HepG2 (cell line): Measurements from ENCODE around the gene KRT36. TPM values are rescaled to one million over a fixed set of nuclear protein-coding genes. Genes with fewer than 3 reads are reported as not detected.
A peak's percentile ranks its signal among the peaks of the same experiment; 100 is the strongest.

Experiments used
- AGO2 ChIP-seq: fragments of 200-400 bp; formaldehyde crosslinking; optimal IDR thresholded peaks from 2 replicates; pipeline ENCODE3; 2017; ENCODE audit warnings: mild to moderate bottlenecking, low read depth, low read length, moderate library complexity
- HOXA3 ChIP-seq: sonication (generic); formaldehyde crosslinking; IDR thresholded peaks from 2 replicates; pipeline ENCODE4 v1.5.0; 2020; ENCODE audit warnings: missing genetic modification reagents
- MIXL1 ChIP-seq: IDR thresholded peaks from 2 replicates; pipeline ENCODE4 v1.6.1; 2016
- REXO4 ChIP-seq: sonication (generic); formaldehyde crosslinking; IDR thresholded peaks from 2 replicates; pipeline ENCODE4 v1.8.0; 2022; ENCODE audit warnings: missing genetic modification reagents, mild to moderate bottlenecking, borderline replicate concordance
- SP1 ChIP-seq, 2 experiments: fragments of 450-650 bp in 1 of 2; sonication (generic) in 1 of 2; formaldehyde crosslinking in 1 of 2; IDR thresholded peaks; 2 replicates each; pipeline versions ENCODE4 v1.4.0 to v1.6.1; 2016 to 2020; ENCODE audit warnings: missing genetic modification reagents in 1 of 2
- SRSF1 ChIP-seq: fragments of 200-400 bp; formaldehyde crosslinking; optimal IDR thresholded peaks from 2 replicates; pipeline ENCODE3; 2017; ENCODE audit warnings: mild to moderate bottlenecking, low read depth, low read length, moderate library complexity
- TAF1 ChIP-seq: sonication (generic); formaldehyde crosslinking; IDR thresholded peaks from 2 replicates; pipeline ENCODE4 v1.4.0; 2020; ENCODE audit warnings: missing genetic modification reagents
- TBX2 ChIP-seq: sonication (generic); formaldehyde crosslinking; IDR thresholded peaks from 2 replicates; pipeline ENCODE4 v1.5.0; 2020; ENCODE audit warnings: missing genetic modification reagents, mild to moderate bottlenecking, borderline replicate concordance
- ZFP1 ChIP-seq: IDR thresholded peaks from 2 replicates; pipeline ENCODE4 v1.6.1; 2016
- ZFP36L1 ChIP-seq: sonication (generic); formaldehyde crosslinking; IDR thresholded peaks from 2 replicates; pipeline ENCODE4 v1.8.0; 2022; ENCODE audit warnings: mild to moderate bottlenecking, missing genetic modification reagents, moderate library complexity
- ZNF746 ChIP-seq: sonication (generic); formaldehyde crosslinking; IDR thresholded peaks from 2 replicates; pipeline ENCODE4 v1.8.0; 2022; ENCODE audit warnings: mild to moderate bottlenecking, missing genetic modification reagents
- ZNF839 ChIP-seq: sonication (generic); formaldehyde crosslinking; IDR thresholded peaks from 2 replicates; pipeline ENCODE4 v1.4.0; 2020; ENCODE audit warnings: missing genetic modification reagents, mild to moderate bottlenecking, borderline replicate concordance
- polyA plus RNA-seq, 8 experiments: library from polyadenylated mRNA; depleted of rRNA in 3 of 8; stranded (reverse) in 7 of 8; unstranded in 1 of 8; fragments of >200 nt; fragmentation: Illumina TruSeq in 4 of 8; extraction: Trizol in 4 of 8; gene quantifications; 2 replicates each; pipeline versions ENCODE4 v1.2.1 to v1.2.3, GENCODE V29; 2011 to 2016; ENCODE audit warnings: low read depth in 4 of 8, missing spikeins in 1 of 8, mixed read lengths in 1 of 8; ENCODE audit not compliant: insufficient read depth in 1 of 8
- total RNA-seq, 5 experiments: library from RNA; depleted of rRNA; stranded (reverse); fragments of >200 nt; fragmentation: Illumina TruSeq; extraction: Trizol; gene quantifications; 2 replicates each; pipeline ENCODE4 v1.2.3, GENCODE V29; 2016; ENCODE audit warnings: low read depth in 1 of 5
- TF ChIP-seq, protein P1 (sequence below): sonication (generic); formaldehyde crosslinking; IDR thresholded peaks from 2 replicates; pipeline ENCODE4 v1.5.1; 2020; ENCODE audit warnings: mild to moderate bottlenecking, missing genetic modification reagents, moderate library complexity
- TF ChIP-seq, protein P2 (sequence below): sonication (generic); formaldehyde crosslinking; IDR thresholded peaks from 2 replicates; pipeline ENCODE4 v1.5.1; 2020; ENCODE audit warnings: missing genetic modification reagents, mild to moderate bottlenecking, borderline replicate concordance
- TF ChIP-seq, protein P3 (sequence below): sonication (generic); formaldehyde crosslinking; IDR thresholded peaks from 2 replicates; pipeline ENCODE4 v1.8.1; 2023; ENCODE audit warnings: mild to moderate bottlenecking, missing genetic modification reagents
- TF ChIP-seq, protein P4 (sequence below): sonication (generic); formaldehyde crosslinking; IDR thresholded peaks from 2 replicates; pipeline ENCODE4 v1.5.0; 2020; ENCODE audit warnings: missing genetic modification reagents
- TF ChIP-seq, protein P5 (sequence below): sonication (generic); formaldehyde crosslinking; IDR thresholded peaks from 2 replicates; pipeline ENCODE4 v1.4.0; 2020; ENCODE audit warnings: missing genetic modification reagents, borderline replicate concordance
- TF ChIP-seq, protein P6 (sequence below): sonication (generic); formaldehyde crosslinking; IDR thresholded peaks from 2 replicates; pipeline ENCODE4 v1.4.0; 2020; ENCODE audit warnings: mild to moderate bottlenecking, missing genetic modification reagents, borderline replicate concordance

KRT36 gene
- total and polyA plus RNA-seq, 2 of the 13 experiments (the other 11 are each of a cell fraction or from before 2014, with no cell fraction given), result not detected

DNA sequence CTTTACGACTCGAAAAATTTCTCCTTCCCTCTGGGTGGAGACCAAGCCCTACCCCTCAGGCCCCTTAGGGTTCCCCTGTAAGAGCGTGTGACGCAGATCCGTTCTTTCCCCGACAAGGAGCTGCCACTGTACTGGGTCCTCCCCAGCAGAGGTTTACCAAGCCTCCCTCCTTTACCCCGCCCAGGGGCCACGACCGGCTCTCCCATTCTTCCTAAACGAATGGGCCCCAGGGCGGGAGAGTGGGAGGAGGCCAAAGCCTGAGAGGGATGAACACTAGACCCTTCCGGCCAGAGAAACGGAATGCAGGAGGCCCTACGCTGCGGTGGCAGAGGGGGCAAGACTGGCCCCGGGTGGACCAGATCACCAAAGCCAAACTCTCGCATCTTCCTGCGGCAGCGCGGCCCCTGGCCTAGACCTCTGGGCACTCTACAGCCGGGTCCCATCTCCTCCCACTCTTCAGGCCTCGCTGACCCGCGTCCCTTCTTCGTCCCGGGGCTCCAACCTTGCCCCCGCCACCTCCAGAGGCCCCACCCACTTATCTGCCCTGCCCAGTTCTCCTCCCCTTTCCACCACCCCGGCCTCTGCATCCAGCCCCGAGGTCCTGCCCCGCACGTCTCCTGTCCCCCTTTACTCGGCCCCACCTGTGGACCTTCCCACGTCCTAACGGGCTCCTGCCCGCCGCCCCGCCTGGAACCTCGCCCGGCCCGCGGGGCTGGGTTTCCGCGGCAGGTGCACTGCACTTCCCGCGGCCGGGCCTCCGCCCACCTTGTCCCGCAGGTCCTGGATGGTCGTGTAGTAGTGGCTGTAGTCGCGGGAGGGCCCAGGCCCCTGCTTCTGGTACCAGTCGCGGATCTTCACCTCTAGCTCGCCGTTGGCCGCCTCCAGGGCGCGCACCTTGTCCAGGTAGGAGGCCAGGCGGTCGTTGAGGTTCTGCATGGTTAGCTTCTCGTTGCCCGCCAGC, 37.6 kb upstream of the KRT36 start (continued):
- TF ChIP-seq SP1 (IDR thresholded peaks at IDR 0.05) (no peak), SP1 (CRISPR knock-in tag; IDR thresholded peaks at IDR 0.05) (no peak), TAF1 (no peak; the same call in 1 of the 2 replicates), ZFP1 (no peak), AGO2 (peak; percentile 80), TBX2 (CRISPR knock-in tag) (peak; percentile 81; the same call in 1 of the 2 replicates), ZNF839 (peak; percentile 17; the same call in 1 of the 2 replicates), SRSF1 (peak; percentile 29), HOXA3 (no peak), ZFP36L1 (CRISPR knock-in tag) (no peak), REXO4 (CRISPR knock-in tag) (no peak), ZNF746 (CRISPR knock-in tag) (no peak), MIXL1 (CRISPR knock-in tag) (no peak)
- TF ChIP-seq, protein P1, sequence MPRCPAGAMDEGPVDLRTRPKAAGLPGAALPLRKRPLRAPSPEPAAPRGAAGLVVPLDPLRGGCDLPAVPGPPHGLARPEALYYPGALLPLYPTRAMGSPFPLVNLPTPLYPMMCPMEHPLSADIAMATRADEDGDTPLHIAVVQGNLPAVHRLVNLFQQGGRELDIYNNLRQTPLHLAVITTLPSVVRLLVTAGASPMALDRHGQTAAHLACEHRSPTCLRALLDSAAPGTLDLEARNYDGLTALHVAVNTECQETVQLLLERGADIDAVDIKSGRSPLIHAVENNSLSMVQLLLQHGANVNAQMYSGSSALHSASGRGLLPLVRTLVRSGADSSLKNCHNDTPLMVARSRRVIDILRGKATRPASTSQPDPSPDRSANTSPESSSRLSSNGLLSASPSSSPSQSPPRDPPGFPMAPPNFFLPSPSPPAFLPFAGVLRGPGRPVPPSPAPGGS (CRISPR knock-in tag), result no peak
- TF ChIP-seq, protein P2, sequence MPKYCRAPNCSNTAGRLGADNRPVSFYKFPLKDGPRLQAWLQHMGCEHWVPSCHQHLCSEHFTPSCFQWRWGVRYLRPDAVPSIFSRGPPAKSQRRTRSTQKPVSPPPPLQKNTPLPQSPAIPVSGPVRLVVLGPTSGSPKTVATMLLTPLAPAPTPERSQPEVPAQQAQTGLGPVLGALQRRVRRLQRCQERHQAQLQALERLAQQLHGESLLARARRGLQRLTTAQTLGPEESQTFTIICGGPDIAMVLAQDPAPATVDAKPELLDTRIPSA (CRISPR knock-in tag), result no peak
- TF ChIP-seq, protein P3, sequence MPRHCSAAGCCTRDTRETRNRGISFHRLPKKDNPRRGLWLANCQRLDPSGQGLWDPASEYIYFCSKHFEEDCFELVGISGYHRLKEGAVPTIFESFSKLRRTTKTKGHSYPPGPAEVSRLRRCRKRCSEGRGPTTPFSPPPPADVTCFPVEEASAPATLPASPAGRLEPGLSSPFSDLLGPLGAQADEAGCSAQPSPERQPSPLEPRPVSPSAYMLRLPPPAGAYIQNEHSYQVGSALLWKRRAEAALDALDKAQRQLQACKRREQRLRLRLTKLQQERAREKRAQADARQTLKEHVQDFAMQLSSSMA (CRISPR knock-in tag), result 0 out of 2 replicates have a peak, but pooled peaks have one; percentile 10
- TF ChIP-seq, protein P4, sequence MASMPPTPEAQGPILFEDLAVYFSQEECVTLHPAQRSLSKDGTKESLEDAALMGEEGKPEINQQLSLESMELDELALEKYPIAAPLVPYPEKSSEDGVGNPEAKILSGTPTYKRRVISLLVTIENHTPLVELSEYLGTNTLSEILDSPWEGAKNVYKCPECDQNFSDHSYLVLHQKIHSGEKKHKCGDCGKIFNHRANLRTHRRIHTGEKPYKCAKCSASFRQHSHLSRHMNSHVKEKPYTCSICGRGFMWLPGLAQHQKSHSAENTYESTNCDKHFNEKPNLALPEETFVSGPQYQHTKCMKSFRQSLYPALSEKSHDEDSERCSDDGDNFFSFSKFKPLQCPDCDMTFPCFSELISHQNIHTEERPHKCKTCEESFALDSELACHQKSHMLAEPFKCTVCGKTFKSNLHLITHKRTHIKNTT (CRISPR knock-in tag), result no peak
- TF ChIP-seq, protein P5, sequence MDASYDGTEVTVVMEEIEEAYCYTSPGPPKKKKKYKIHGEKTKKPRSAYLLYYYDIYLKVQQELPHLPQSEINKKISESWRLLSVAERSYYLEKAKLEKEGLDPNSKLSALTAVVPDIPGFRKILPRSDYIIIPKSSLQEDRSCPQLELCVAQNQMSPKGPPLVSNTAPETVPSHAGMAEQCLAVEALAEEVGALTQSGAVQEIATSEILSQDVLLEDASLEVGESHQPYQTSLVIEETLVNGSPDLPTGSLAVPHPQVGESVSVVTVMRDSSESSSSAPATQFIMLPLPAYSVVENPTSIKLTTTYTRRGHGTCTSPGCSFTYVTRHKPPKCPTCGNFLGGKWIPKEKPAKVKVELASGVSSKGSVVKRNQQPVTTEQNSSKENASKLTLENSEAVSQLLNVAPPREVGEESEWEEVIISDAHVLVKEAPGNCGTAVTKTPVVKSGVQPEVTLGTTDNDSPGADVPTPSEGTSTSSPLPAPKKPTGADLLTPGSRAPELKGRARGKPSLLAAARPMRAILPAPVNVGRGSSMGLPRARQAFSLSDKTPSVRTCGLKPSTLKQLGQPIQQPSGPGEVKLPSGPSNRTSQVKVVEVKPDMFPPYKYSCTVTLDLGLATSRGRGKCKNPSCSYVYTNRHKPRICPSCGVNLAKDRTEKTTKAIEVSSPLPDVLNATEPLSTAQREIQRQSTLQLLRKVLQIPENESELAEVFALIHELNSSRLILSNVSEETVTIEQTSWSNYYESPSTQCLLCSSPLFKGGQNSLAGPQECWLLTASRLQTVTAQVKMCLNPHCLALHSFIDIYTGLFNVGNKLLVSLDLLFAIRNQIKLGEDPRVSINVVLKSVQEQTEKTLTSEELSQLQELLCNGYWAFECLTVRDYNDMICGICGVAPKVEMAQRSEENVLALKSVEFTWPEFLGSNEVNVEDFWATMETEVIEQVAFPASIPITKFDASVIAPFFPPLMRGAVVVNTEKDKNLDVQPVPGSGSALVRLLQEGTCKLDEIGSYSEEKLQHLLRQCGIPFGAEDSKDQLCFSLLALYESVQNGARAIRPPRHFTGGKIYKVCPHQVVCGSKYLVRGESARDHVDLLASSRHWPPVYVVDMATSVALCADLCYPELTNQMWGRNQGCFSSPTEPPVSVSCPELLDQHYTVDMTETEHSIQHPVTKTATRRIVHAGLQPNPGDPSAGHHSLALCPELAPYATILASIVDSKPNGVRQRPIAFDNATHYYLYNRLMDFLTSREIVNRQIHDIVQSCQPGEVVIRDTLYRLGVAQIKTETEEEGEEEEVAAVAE (CRISPR knock-in tag), result no peak
- TF ChIP-seq, protein P6, sequence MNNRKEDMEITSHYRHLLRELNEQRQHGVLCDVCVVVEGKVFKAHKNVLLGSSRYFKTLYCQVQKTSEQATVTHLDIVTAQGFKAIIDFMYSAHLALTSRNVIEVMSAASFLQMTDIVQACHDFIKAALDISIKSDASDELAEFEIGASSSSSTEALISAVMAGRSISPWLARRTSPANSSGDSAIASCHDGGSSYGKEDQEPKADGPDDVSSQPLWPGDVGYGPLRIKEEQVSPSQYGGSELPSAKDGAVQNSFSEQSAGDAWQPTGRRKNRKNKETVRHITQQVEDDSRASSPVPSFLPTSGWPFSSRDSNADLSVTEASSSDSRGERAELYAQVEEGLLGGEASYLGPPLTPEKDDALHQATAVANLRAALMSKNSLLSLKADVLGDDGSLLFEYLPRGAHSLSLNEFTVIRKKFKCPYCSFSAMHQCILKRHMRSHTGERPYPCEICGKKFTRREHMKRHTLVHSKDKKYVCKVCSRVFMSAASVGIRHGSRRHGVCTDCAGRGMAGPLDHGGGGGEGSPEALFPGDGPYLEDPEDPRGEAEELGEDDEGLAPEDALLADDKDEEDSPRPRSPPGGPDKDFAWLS (CRISPR knock-in tag), result no peak
